Neural progenitor cell (in vitro differentiated cells): ENCODE results near the gene EIF3I.

Experiments used
- CTCF ChIP-seq: fragments of 200-600 bp; sonication (generic); IDR thresholded peaks from 2 replicates; pipeline ENCODE4 v1.5.1; 2017; ENCODE audit warnings: antibody characterized with exemption, mild to moderate bottlenecking
- EZH2 ChIP-seq: fragments of 200-600 bp; sonication (generic); IDR thresholded peaks from 2 replicates; pipeline ENCODE4 v1.6.1; 2017; ENCODE audit warnings: antibody characterized with exemption, mild to moderate bottlenecking, moderate library complexity
- EZH2phosphoT487 ChIP-seq: fragments of 200-600 bp; sonication (generic); IDR thresholded peaks from 2 replicates; pipeline ENCODE4 v1.6.1; 2017; ENCODE audit warnings: antibody characterized with exemption

GRCh38 chr1:32178380-32179192 is 43.6 kb upstream of the EIF3I start:
- no peak for TF ChIP-seq CTCF
- no peak for TF ChIP-seq EZH2
- TF ChIP-seq EZH2phosphoT487, result no peak
